ENCODE data around the gene SGMS1.

DNA sequence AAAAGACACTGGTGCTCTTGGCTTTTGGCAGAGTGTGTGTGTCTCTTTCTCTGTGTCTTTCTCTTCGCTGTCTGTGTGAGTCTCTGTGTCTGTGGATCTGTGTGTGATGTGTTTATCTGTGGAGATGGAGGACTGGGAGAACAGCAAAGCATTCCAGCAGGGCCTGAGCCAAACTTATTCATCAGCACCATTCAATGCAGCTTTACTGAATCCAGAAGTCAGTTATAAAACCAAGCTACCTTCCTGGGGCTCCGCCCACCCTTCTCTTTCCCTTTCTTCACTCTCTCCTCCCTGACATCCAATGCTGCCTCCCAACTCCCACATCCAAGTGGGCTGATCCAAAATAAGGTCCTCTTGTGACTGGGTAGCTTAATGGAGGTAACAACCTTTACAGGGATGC lies 3.9 kb downstream of the SGMS1 start:
- TF ChIP-seq, protein P1, sequence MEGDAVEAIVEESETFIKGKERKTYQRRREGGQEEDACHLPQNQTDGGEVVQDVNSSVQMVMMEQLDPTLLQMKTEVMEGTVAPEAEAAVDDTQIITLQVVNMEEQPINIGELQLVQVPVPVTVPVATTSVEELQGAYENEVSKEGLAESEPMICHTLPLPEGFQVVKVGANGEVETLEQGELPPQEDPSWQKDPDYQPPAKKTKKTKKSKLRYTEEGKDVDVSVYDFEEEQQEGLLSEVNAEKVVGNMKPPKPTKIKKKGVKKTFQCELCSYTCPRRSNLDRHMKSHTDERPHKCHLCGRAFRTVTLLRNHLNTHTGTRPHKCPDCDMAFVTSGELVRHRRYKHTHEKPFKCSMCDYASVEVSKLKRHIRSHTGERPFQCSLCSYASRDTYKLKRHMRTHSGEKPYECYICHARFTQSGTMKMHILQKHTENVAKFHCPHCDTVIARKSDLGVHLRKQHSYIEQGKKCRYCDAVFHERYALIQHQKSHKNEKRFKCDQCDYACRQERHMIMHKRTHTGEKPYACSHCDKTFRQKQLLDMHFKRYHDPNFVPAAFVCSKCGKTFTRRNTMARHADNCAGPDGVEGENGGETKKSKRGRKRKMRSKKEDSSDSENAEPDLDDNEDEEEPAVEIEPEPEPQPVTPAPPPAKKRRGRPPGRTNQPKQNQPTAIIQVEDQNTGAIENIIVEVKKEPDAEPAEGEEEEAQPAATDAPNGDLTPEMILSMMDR (IDR thresholded peaks at IDR 0.05), result no peak
- TF ChIP-seq POLR2A (IDR thresholded peaks at IDR 0.05), result no peak
